Measurements from ENCODE around the gene FMNL2.
A peak's percentile ranks its signal among the peaks of the same experiment; 100 is the strongest.

The FMNL2 gene

DNA sequence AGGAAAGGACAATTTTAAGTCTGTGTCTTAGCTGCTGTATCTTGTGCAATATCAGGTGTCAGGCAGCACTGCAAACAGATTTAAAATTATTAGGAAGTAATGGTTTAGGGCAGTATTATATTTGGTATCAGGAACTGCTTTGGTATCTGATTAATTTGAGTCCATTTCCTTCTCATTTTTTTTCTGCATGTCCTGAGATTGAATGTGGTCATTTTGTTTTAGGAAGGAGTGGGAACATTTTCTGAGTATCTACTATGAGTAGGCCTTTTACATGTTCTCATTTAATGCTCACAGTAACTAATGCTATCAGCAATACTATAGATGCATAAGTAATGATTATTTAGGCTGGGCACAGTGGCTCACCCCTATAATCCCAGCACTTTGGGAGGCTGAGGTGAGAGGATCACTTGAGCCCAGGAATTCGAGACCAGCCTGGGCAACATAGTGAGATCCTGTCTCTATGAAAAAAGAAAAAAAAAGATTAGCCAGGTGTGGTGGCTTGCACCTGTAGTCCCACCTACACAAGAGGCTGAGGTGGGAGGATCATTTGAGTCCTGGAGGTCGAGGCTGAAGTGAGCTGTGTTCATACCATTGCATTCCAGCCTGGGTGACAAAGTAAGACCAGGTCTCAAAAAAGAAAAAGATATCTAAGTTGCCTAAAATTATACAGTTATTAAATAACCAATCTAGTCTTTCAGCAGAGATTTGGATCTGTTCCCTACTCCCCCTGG, 4.7 kb downstream of the FMNL2 start:
- DNase-seq: peak; percentile 28

DNA sequence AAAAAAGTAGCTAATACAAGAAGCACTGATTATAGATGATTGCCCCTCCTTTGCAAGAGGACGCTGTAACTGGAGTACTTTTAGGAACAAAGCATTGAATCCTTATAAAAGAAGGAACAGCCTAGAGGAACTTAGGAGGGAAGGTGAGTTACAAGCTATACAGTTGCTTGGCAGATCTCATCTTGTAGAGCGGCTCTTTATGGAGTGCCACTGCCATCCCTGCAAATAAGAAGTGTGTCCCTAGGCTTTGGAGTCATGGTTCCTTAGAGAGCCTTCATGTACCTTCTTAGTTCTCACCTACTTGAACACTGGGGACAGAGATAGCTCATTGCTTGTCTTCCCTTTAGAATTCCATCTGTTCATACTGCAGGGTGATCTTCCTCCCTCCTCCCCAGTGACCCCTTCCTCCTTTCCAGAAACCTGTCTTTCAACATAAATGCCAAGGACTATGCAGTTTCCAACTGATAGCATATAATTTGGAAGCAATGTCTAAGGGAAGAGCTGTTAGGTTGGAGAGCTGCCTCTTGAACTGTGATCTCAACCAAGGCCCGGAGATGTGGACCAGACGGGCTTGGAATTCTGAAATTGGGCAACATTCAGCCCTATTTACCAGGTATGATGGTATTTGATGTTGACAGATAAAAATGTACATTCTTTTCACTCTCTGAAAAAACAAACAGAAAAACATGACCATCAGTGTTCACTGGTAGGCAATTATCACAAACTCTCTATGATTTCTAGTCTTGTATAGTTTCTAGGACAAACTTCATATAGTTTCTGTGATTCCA, 7.5 kb downstream of the FMNL2 start:
- no peak for DNase-seq

DNA sequence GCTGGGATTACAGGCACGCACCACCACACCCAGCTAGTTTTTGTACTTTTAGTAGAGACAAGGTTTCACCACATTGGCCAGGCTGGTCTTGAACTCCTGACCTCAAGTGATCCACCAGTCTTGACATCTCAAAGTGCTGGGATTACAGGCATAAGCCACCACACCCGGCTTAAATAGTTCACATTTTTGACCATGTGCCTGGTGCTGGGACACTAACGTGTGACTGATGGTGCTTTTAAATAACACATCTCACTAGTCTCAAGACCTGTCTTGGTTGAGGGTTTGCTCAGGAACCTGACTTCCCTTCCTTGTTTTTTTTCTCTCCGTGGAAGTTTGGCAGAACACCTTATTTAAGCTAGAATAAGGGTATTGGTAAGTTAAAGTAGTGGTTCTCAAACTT, 8.5 kb downstream of the FMNL2 start:
- no peak for DNase-seq

GRCh38 chr2:152344579-152345195, 9.7 kb downstream of the FMNL2 start:
- no peak for DNase-seq

GRCh38 chr2:152347076-152347475, 12.1 kb downstream of the FMNL2 start:
- DNase-seq: no peak

- DNase-seq: peak; percentile 80
Observed at GRCh38 chr2:152348388-152348787, 13.4 kb downstream of the FMNL2 start.

- DNase-seq: no peak
Observed at GRCh38 chr2:152349416-152349815, 14.4 kb downstream of the FMNL2 start.

DNA sequence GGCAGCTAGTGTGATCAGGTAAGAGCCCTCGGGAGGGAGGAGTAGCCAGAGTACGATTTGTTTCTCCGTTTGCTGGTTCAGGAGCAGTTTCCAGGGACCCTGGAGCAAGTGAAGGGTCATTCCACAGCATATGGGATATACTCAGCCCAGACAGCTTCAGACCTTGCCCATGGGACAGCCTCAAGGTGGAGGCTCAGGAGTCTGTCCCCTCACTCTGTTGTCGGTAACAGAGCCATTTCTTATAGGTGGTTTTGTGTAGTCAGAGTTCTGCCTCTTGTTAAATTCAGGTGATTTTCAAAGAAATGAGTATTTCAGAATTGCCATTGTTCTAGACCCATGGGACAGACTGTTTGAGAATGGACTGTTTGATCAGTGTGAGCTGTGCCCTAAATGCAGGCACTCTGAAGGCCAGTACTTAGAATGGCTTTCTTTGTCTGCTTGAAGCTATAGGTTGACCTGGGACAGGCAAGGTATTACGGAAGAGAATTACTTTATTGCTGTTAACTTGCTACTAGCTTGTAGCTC, 15.2 kb downstream of the FMNL2 start:
- no peak for DNase-seq

DNA sequence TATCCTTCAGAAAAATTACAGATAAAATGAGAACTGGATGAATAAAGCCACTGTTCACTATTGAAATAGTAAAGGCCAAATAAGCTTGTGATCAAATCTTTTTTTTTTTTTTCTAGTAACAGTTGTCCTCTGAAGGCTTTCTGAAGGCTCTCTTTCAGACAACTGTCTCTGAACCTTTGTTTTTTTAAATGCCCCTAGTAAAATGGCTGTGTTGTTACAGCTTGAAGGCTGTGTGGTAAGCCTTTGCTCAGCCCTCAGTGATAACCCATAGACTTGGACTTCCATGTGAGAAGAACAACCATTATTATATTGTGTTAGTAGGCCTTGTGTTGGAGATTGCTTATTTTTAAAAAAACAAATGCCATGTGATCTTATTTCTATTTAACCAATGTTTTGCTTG, 17.6 kb downstream of the FMNL2 start:
- DNase-seq: no peak

DNA sequence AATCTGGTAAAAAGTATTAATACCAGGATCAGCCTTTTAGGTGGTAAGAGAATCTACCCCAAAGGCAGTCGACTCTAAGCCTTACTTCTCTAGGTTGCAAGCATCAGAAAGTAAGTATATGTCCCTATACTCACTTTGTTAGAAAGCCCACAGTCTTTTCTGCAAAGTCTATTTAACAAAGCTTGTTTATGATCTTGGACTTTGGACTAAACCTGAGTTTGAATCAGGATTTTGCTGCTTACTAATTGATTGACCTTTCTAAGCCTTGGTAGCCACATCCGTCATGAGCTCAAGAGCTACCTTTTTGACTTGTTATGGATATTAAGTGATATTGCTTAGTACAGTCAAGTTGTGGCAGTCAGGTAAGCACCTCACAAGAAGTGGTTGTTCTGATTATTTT, 18.4 kb downstream of the FMNL2 start:
- DNase-seq: no peak

DNA sequence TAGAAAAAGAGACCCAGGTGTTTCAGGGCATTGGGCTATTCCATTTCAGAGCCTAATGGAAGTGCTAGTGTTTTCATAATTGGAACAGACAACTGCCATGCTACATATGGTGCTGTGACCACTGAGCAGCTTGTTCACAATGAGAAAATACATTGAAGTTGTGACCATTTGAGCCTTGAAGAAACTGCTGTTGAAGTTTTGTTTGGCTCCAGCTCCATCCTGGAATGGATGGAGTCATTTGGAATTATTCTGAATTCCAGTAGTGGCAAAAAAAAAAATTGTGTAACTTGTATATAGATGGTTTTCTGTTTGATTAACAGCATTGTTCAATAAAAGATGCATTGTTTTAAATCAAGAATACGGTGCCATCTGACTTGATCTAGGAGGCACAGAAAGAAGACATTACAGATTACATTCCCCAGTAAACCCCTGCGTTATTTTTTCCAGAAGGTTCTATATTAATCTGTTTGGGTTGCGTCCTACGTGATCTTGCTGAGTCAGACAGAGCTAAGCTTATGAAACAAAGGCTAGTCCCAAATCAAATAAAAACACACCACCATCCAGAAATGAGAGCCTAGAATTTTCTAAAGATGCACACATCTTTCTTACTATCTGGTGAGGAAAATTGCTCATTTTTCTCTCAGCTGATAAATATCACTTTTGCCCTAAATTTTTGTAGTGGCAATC, 19.2 kb downstream of the FMNL2 start:
- no peak for DNase-seq

DNA sequence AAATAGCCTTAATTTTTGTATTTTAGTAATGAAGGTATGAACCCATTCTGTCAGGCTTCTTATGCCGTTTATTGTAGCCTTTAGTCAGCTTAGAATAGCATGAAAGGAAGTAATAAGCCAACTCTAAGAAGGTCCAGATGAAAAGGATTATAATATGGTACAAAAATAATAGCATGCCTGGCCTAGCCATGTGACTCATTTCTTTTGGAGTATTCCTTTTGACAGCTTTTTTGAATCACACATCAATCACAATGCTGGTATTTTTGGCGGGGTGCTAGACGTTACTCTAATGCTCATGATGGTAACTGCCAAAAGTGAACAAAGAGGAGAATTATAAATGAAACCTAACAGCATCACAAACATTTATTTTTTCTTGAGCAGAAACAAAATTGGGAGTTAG, 19.9 kb downstream of the FMNL2 start:
- no peak for DNase-seq

DNA sequence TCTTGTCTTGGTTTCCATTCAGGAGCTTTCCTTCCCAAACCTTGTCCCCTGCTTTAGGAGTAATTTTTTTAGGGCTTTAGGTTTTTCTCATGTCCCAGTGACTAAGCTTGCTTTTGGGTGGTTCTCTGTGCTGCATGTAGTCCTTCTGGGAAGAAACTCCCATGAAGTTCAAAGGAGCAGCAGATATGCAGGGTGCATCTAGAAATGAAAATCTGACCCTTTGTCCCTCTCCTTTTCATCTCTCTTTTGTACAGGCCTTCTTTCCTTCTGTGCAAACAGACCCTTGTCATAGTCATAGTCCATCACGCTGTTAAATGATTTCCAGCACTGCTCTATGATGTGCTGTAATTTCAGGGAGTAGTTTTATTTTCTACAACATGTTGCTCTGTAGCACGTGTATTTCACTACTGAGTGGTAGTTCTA, 20.4 kb downstream of the FMNL2 start:
- no peak for DNase-seq

GRCh38 chr2:152359573-152360363, 24.8 kb downstream of the FMNL2 start:
- DNase-seq: no peak

GRCh38 chr2:152363936-152364335, 29.0 kb downstream of the FMNL2 start:
- peak; percentile 67 for DNase-seq

DNA sequence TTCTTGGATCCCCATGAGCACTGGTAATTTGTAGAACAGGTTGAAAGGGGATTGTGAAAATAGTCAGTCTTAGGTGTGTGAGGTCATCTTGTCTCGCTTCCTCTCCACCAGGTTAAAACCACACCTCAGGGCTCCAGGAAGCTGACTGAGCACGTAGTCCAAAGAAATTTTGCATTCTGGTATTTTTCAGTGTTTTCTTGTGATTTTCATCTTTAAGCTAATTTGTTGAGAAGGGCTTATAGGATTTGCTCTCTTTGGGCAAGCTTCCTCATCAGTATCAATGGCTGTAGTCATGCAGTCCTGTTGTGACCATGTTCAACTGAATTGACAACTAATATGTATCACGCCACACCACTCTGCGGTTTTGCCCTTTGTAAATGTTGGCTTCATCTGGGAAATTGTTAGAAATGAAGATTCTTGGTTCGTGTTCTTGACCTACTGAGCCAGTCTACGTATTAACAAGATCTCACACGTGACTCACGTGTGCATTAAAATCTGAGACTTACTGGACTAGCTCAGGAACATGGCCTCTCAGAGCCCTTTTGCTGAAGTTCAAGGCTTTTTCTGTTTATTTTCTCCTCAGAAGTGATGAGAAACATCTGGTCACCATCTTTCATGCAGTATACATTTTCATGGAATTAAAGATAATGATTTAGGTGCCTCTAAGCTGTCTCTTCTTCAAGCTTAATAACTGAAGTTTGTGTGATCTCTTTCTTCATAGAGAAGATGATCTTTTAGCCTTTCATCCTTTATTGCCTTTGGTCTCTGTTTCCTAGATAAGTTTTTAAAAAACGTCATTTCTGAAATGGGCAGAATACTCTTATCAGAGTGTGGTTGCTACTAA, 32.8 kb downstream of the FMNL2 start:
- DNase-seq: no peak

GRCh38 chr2:152369176-152369860, 34.3 kb downstream of the FMNL2 start:
- no peak for DNase-seq

DNA sequence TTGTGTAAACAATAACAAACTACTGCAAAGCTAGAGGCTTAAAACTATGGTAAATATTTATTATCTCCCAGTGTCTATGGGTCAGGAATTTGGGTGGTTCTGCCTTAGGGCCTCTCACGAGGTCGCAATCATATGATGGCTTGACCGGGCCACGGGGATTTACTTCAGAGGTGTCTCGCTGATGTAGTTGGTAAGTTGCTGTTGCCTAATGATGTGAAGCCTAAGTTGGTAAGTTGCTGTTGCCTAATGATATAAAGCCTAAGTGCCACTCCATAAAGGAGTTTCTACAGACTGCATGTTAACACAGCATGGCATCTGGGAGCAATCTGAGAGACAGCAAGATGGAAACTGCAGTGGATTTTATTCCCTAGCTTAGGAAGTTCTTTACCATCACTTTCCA, 35.8 kb downstream of the FMNL2 start:
- DNase-seq: no peak

DNA sequence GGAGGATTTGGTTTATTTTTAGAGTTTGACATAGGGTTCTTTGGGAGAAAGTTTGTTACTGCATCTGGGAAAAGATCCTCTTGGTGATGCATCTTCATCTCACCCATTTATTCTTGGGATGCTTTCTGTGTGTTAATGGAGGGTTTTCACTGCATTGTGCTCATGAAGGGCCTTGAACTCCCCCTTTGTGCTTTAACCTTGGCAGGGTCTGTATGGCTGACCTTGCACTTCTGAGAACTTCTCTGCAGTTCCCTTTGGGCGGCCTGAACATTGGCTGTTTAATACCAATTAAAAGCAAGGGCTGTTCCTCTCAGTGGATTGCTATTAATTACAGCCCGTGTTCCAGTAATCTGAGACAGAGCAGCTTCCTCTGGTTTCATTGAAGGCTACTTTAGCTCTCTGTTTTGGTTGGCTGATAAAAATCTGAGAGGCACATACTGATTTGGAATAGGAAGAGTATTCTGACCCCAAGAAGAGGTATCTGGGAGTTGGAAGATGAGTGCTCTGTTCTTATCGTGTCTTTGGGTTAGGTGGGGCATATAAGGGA, 37.5 kb downstream of the FMNL2 start:
- DNase-seq: no peak

GRCh38 chr2:152375174-152375573, 40.2 kb downstream of the FMNL2 start:
- no peak for DNase-seq

Data from suppressor macrophage treated with lipopolysaccharide for 4 hours (primary cell).